PC-3 (cell line): ENCODE results near the gene LHFPL2.

Source experiments
- CTCF ChIP-seq: fragments of 300-600 bp; sonication (generic); conservative IDR thresholded peaks from 2 replicates; pipeline ENCODE4 v1.5.1; 2017; ENCODE audit warnings: antibody characterized with exemption, low read depth, mild to moderate bottlenecking, low read length
- EZH2 ChIP-seq: fragments of 300-600 bp; sonication (generic); IDR thresholded peaks from one replicate; pipeline ENCODE4 v1.6.1; 2017; ENCODE audit warnings: antibody characterized with exemption, mild to moderate bottlenecking, low read length; ENCODE audit not compliant: unreplicated experiment
- EZH2phosphoT487 ChIP-seq: fragments of 300-600 bp; sonication (generic); IDR thresholded peaks from 2 replicates; pipeline ENCODE4 v1.6.1; 2018; ENCODE audit warnings: mild to moderate bottlenecking, antibody characterized with exemption, low read length, borderline replicate concordance

- TF ChIP-seq EZH2phosphoT487 (no peak), CTCF (no peak), EZH2 (no peak)
These were observed 10.5 kb upstream of the LHFPL2 start for GRCh38 chr5:78659114-78659513.
